GM19025 (cell line): ENCODE data around the gene WDR44.

Experiments used
- ATAC-seq: cut with Tn5 transposase; IDR thresholded peaks from one replicate; pipeline ENCODE4 v1.9.1; 2021; ENCODE audit warnings: mild to moderate bottlenecking, low read depth, moderate library complexity; ENCODE audit not compliant: unreplicated experiment

The WDR44 gene

DNA sequence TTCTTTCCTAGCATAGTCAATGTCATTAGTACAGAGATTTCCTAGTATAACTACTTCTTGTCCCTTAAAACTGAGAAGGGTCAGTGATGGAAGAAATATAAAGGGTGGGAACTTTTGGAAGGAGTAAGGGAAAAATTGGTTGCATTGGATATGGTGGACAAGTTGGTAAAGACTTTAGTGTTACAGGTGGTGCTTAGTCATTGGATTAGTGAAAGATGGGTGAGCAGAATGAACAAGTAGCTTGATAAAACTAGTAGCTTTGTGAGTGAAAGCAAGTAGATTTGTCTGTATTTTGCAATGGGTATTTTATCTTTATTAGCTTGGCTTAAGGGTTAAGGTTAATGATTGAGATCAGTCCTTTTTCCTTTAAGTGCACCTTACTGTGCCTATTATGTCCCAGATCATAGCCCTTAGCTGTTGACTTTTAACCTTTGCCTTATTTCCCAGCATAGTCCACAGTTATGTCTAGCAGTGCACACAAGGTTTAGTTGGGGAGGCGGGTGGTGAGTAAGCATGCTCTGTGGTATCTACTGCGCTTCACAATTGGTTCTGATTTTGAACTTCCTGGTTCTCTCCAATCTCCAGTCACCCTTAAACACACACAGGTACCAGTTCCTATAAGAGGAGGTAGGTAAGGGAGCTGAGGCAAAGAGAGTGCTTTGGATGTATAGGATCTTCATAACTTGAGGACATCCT is 9.5 kb downstream of the WDR44 start:
- no peak for ATAC-seq

DNA sequence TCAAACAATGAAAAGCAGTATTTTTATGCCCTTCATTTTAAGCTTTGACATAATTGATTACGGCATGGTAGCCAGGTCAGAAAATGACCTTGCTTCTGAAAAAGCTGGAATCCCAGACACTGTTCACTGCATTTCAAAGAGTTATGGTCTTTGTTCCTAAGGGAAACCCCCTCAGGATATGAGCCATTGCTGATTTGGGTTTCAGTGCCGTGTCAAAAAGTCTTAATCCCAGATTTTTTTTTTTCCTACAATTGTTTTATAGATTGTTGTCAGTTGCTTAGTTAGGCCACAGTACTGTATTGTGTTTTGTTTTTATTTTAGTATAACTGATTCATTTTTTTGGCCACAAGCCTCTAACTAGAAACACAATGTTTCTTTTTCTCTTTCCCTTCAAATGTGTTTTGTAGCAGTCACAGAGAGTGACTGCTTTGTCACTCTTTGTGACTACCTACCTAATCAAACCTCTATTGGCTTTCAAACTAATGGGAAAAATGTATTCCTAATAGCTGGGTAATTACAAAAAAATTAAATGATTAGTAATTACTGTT is 10.3 kb downstream of the WDR44 start:
- ATAC-seq: no peak

DNA sequence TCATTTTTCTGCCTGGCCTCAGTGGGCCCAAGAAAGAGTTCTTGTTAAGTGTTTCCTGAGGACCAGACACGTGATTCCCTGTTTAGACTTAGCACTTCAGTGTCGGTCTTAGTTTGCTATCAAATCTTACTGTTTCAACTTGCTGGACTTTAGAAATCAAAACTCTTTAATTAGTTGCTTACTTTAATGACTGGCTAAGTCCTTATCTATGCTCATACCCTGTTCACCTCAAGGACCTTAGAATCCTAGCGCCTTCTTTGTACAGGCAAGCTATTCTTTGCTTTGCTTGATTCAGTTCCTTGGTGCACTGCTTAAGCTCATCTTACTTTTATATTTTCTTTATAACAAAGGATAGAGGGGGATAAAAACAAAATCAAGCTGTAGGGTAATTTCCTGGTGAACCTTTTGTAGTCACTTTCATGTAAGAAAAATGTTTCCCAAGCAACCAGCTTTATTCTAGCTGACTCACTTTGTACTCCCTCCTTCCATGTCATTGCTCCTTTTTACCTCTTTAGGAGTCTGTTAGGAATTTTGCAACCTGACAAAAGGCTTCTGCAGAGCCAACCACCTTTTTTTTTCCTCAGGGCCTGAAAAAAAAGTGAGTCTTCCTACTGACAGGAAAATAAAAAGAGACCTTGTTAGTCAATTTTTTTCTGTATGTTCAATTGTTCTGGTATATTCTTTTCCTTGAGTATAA is 14.7 kb downstream of the WDR44 start:
- no peak for ATAC-seq

DNA sequence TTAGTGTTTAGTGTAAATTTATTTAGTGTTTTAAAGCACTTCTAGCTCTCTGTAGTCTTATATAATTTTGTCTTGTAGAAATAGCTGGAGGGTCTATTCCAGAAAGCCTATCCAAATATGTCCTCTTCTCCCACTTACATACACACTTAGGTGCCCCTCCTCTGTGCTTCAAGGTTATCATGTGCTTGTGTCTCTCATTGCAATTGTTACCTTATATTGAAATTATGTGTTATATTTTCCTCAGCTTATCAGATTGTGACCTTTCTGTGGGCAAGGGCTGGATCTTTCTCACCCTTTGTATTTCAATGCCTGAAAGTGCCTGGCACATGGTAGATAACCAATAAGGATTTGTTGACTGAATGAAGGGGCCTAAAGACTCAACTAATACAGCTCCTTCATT is 18.4 kb downstream of the WDR44 start:
- no peak for ATAC-seq

DNA sequence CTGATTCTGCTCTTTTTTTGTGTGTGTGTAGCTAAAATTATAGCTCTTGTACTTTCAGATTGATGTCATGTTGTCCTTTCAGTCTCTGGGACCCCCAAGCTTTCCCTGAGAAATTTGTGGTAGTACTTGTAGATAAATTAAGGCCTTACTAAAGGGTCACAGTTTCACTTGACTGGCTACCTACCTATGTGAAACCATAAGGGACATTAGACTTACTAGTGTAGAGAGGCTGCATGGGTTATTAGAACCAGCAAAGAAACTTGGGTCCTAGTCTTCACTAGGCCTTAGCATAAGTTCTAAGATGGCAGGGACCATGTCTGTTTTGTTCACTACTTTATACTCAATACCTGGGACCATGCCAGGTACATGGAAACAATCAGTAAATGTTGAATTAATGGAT is 21.4 kb downstream of the WDR44 start:
- ATAC-seq: no peak

DNA sequence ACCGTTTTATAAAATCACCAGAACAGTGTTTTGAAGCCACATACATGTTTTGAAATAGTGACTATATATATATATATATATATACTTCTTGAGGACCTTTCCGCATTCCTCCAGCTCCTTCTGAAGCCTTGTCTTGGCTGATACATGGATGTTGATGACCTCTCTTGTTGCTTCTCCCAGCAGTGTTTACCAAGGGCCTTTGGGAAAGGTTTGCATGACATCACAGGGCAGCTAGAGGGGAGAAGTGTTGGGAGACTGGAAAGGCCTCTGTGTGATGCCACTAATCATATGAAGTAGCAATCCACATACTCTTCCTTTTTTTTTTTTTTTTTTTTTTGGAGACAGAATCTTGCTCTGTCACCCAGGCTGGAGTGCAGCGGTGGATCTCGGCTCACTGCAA is 22.5 kb downstream of the WDR44 start:
- no peak for ATAC-seq

DNA sequence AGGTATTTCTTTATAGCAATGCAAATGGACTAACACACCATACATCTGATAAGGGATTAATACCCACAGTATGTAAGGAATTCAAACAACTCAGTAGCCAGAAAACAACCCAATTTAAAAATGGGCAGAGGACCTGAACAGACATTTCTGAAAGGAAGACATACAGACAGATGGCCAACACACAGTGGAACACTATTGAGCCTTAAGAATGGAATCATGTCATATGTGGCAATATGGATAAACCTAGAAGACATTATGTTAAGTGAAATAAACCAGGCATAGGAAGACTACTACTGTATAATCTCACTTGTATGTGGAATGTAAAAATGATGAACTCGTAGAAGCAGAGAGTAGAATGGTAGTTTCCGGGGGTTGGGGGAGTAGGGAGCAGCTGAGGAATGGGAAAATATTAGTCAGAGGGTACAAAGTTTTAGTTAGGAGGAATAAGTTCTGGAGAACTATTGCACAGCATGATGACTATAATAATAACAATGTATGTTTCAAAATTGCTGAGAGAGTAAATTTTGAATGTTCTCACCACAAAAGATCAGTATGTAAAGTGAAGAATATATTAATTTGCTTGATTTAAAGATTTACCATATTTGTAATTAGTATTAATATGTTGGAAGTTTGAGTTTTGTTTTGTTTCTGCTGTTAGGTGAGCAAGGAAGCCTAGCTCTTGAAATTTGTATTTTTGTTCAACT is 25.2 kb downstream of the WDR44 start:
- no peak for ATAC-seq

DNA sequence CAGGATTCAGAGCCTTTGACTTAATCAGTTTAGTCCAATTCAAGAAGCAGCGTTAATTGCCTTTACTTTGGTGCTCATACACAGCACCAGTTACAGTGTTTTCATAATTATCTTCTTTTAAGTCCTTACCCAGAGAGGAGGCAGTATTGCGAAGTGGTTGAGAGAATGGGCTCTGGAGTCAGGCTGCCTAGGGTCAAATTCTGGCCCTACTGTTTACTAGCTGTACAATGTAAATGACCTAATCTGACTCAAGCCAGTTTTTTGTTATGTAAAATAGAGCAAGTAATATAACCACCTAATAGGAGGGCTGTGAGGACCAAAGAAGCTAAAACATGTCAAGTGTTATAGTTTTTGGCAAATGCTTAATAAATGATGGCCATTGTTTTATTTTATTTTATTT is 27.6 kb downstream of the WDR44 start:
- ATAC-seq: no peak

DNA sequence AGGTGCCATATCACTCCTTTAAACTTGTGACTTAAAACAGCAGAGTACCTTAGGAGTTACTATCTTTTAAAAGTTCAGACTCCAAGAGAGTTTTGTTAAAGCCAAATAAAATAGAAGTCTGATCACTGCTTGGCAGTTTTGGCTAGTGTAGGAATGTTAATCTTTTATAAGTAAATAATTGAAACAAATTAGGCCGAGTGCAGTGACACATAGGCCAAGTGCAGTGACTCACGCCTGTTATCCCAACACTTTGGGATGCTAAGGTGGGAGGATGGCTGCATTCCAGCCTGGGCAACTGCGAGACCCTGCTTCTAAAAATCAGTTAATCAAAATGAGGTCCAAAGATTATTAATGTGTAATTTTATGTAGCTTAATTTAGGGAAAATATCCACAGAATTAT is 37.2 kb downstream of the WDR44 start:
- no peak for ATAC-seq

DNA sequence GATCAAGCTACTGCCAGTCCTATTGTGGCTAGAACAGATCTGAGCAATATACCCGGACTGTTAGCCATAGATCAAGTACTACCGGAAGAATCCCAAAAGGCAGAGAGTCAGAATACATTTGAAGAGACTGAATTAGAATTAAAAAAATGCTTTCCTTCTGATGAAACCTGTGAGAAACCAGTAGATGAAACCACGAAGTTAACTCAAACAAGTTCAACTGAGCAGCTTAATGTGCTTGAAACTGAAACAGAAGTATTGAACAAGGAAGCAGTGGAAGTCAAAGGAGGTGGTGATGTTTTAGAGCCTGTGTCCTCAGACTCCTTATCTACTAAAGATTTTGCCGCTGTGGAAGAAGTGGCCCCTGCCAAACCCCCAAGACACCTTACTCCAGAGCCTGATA is 46.8 kb downstream of the WDR44 start:
- ATAC-seq: peak; percentile 49

DNA sequence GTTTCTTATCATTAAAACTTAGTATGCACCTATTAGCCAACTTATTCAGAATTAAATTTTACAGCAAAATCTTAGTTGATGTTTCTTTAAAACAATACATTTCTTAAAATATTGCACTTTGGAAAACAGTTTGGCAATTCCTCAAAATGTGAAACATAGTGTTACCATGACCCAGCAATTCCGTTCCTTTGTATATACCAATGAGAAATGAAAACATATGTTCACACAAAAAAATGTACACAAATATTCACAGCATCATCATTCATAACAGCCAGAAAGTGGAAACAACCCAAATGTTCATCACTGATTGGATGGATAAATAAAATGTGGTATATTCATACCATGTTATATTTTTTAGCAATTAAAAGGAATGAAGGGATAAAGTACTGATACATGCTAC is 50.2 kb downstream of the WDR44 start:
- no peak for ATAC-seq

DNA sequence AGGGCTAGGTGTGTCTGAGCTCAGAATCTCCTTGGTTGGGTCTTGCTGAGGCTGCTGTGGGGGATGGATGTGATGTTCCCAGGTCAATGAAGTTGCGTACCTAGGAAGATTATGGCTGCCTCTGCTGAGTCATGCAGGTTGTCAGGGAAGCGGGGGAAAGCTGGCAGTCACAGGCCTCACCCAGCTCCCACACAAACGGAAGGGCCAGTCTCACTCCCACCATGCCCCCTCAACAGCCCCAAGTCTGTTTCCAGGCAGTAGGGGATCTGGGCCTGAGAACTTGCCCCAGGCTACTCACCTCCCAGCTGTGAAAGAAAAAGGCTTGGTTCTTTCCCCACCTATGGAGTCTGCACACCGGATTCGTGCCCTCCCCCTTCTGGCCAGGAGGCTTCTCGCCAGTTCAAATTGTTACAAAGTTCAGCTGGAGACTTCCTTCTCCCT is 72.9 kb downstream of the WDR44 start:
- ATAC-seq: no peak

DNA sequence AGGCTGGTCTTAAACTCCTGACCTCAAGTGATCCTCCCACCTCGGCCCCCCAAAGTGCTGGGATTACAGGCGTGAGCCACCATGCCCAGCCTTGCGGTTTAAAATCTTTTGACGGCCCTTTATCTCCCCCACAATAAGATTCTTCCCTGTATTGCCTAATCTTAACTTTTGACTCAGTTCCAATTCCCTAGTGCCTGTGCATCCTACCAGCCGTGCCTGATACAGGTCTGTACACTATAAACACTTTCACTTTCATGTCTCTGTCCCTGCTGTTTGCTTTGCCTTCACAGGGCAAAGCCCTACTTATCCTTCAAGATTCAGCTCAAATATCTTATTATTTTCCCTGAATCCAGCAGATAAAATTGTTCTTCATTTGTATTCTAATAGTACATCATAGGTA is 74.6 kb downstream of the WDR44 start:
- ATAC-seq: no peak

DNA sequence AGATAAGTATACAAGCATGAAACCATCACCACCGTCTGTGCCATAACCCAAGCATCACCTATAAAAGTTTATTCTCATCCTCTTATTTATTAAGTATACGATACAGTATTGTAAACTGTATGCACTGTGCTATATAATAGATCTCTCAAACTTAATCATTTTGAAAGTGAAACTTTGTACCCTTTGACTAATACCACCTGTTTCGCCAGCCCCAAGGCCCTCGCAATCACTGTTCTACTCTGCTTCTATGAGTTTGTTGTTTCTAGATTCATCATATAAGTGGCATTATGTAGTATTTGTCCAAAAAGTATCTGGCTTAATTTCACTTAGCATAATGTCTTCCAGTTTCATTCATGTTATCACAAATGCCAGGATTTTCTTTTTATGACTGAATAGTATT is 77.7 kb downstream of the WDR44 start:
- peak; percentile 98 for ATAC-seq

DNA sequence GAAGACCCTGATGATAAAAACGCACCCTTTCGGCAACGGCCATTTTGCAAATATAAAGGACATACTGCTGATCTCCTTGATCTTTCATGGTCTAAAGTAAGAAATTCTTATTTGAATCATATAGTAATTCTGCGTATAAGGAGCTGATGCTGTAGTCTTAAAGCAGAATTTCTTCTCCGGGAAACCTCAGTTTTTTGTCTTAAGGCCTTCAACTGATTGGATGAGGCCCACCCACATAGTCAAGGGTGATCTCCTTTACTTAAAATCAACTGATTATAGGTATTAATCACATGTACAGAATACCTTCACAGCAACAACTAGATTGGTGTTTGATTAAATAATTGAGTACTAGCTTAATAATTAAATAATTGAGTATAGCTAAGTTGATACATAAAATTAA is 86.9 kb downstream of the WDR44 start:
- ATAC-seq: no peak

DNA sequence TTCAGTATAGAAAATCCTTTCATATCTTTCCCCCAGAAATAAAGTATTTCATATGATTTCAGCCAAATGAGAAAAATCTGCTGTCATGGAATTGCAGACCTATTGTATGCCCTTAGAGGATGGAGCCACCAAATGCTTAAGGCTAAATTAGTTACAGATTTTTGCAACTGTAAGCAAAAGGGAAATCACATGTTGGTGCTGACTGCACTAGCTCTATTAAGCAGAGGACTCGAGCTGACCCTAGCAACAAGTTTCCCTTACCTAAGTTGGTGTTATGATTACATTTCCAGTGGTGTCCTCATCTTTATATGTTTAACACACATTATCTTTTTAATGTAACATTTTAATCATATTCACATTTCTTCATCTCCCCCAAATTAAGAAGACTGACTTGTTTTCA is 91.4 kb downstream of the WDR44 start:
- ATAC-seq: no peak

DNA sequence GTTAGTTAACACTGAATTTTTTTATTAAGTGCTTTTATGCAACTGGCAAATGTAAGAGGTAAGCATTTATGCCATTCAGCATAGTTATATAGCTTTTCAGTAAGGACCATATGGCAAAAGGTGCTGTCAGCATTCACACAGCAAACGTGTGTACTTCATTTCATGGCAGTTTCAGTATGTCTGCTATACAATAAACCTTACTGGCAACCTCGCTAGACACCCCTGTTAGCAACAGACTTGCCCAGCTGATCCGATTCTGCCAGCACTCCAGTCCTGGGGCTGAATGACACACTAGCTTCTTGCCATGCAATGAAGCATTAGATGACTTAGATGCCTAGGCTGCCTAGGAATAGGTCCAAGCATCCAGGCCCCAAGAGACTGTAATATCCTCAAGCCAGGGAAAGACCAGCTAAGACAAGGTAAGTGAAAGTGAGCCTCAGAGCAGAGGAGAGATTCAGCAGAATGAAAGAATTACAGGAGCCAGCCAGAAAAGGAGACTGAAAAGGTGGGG is 102.4 kb downstream of the WDR44 start:
- ATAC-seq: no peak

DNA sequence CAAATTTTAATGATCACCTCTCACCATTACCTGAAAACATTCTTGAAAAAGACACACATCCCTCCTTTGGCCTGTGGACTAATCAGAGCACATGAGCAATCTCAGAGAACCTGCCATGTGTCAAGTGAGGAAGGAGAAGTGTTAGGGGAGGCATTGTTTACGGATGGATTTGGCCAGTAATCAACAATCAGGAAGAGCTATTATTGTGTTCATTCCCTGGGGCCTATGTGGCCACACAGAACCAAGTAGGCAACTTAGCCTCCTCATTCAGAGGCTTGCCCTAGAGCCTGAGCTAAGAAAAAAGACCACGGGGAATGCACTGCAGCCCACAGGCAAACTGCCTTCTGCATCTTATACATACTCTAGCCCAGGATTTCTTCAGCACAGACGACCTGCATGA is 109.1 kb downstream of the WDR44 start:
- no peak for ATAC-seq

DNA sequence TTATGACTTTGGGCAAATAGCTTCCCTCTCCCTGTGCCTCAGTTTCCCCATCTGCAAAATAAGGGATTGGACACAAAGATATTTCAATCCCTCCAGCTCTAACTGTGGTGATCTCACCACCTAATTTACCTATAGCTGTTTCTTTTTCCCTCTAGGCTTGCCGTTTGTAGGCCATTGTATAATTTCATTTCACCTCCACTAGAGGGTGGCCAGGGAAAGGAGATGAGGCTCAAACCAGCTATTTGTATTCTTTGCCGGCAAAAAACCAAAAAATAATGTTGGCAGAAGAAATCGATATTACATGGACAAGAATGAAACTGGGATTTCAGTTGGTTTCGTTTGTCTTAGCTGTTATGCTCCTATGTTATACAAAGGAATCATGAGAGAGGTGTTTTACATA is 113.6 kb downstream of the WDR44 start:
- no peak for ATAC-seq

DNA sequence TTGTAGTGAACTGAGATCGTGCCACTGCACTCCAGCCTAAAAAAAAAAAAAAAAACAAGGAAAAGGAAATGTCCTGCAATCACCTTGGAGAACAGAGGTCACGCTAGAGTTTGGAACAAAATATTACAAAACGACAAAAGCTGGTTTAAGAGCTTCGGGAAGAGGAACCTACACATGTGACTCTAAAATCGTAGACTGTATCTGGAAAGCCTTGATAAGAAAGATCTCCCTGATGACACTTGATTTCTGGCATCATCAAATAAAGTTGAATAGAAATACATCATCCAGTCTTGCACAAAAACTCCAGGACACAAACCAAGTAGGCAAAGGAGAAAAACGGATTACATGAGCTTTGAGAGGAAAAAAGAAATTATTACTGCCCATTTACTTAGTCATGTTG is 118.6 kb downstream of the WDR44 start:
- ATAC-seq: no peak

DNA sequence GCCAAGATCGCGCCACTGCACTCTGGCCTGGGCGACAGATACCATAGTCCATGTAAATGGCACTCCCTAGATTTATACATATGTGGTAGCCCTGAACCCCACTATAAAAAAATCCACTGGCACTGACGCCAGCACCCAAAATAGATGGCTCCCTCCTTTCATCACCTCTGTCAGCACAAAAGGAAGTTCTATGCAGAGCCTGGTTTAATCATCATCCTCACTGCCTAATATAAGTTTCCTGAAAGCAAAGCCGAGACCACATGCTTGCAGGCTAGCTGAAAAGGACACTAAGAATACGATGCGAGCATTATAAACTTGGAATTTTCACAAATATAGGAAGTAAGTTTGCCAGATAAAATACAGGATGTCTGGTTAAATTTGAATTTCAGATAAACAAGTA is 122.2 kb downstream of the WDR44 start:
- ATAC-seq: no peak
